ENCODE data around the gene PSME1. TPM values are rescaled to one million over a fixed set of nuclear protein-coding genes. Genes with fewer than 3 reads are reported as not detected.

PSME1 gene
- total and polyA plus RNA-seq, 2 of the 13 experiments (the other 11 are each of a cell fraction or from before 2014, with no cell fraction given): 159 to 608 TPM

DNA sequence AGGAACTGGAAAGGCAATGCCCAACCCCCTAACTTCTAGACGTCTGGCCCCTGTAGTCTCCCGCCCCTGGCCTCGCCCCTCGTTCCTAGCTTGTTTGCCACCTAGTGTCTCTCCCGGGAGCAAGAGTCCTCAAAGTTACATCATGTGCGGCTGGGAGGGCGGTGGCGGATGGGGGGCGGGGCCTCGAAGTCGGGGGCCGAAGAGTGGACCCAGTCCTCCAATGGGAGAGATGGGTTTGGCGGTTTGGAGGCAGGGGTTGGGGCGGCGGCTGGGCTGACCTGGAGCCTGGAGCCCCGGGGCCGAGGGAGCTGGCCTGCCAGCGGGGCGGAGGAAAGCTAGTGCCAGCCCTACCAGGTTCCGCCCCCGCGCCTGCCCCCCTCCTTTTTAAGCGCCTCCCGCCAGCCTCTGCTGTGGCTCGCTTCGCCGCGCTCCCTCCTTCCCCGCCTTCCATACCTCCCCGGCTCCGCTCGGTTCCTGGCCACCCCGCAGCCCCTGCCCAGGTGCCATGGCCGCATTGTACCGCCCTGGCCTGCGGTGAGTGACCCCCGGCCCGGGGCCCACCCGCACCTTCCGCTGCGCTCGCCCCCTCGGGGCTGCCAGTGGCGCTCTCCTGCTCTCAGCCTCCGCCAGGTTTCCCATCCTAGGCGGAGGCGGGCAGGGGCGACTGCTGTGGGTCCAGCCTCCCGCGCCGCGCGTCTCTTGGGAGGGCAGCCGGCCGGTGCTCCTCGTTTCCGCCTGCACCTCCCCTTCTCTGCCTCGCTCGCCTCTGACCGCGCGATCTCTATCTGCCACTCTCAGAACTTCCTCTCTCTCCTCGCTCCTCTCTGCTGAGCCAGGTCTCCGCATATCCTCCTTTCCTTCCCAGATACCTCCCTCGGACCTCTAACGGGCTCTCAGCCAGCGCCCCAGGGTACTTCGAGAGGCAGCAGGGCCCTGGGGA, 41.8 kb upstream of the PSME1 start, which contains the start of gene PCK2 (continued):
- peak; percentile 98 for TF ChIP-seq KDM2A (CRISPR knock-in tag; IDR thresholded peaks at IDR 0.05; ENCODE audit: borderline replicate concordance, low read depth)
- no peak for TF ChIP-seq ZNF891 (CRISPR knock-in tag; IDR thresholded peaks at IDR 0.05)
- peak; percentile 78 for TF ChIP-seq AGO1 (IDR thresholded peaks at IDR 0.05; ENCODE audit: low read depth, low read length, poor library complexity, severe bottlenecking)
- no peak for TF ChIP-seq ZNF460 (CRISPR knock-in tag; IDR thresholded peaks at IDR 0.05; ENCODE audit: borderline replicate concordance)
- TF ChIP-seq SYNCRIP (IDR thresholded peaks at IDR 0.05; ENCODE audit: insufficient read depth, low read depth, low read length): no peak
- peak; percentile 57 for TF ChIP-seq ESRRA (CRISPR knock-in tag; IDR thresholded peaks at IDR 0.05; ENCODE audit: low read depth)
- peak; percentile 97 for TF ChIP-seq ZNF879 (CRISPR knock-in tag; IDR thresholded peaks at IDR 0.05)
- TF ChIP-seq, protein P1, sequence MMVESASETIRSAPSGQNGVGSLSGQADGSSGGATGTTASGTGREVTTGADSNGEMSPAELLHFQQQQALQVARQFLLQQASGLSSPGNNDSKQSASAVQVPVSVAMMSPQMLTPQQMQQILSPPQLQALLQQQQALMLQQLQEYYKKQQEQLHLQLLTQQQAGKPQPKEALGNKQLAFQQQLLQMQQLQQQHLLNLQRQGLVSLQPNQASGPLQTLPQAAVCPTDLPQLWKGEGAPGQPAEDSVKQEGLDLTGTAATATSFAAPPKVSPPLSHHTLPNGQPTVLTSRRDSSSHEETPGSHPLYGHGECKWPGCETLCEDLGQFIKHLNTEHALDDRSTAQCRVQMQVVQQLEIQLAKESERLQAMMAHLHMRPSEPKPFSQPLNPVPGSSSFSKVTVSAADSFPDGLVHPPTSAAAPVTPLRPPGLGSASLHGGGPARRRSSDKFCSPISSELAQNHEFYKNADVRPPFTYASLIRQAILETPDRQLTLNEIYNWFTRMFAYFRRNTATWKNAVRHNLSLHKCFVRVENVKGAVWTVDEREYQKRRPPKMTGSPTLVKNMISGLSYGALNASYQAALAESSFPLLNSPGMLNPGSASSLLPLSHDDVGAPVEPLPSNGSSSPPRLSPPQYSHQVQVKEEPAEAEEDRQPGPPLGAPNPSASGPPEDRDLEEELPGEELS (CRISPR knock-in tag; IDR thresholded peaks at IDR 0.05): peak; percentile 86
- TF ChIP-seq, protein P2, sequence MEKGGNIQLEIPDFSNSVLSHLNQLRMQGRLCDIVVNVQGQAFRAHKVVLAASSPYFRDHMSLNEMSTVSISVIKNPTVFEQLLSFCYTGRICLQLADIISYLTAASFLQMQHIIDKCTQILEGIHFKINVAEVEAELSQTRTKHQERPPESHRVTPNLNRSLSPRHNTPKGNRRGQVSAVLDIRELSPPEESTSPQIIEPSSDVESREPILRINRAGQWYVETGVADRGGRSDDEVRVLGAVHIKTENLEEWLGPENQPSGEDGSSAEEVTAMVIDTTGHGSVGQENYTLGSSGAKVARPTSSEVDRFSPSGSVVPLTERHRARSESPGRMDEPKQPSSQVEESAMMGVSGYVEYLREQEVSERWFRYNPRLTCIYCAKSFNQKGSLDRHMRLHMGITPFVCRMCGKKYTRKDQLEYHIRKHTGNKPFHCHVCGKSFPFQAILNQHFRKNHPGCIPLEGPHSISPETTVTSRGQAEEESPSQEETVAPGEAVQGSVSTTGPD (CRISPR knock-in tag; IDR thresholded peaks at IDR 0.05): peak; percentile 38; the same call in 1 of the 2 replicates
- TF ChIP-seq, protein P3, sequence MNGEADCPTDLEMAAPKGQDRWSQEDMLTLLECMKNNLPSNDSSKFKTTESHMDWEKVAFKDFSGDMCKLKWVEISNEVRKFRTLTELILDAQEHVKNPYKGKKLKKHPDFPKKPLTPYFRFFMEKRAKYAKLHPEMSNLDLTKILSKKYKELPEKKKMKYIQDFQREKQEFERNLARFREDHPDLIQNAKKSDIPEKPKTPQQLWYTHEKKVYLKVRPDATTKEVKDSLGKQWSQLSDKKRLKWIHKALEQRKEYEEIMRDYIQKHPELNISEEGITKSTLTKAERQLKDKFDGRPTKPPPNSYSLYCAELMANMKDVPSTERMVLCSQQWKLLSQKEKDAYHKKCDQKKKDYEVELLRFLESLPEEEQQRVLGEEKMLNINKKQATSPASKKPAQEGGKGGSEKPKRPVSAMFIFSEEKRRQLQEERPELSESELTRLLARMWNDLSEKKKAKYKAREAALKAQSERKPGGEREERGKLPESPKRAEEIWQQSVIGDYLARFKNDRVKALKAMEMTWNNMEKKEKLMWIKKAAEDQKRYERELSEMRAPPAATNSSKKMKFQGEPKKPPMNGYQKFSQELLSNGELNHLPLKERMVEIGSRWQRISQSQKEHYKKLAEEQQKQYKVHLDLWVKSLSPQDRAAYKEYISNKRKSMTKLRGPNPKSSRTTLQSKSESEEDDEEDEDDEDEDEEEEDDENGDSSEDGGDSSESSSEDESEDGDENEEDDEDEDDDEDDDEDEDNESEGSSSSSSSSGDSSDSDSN (CRISPR knock-in tag; IDR thresholded peaks at IDR 0.05): peak; percentile 97
- TF ChIP-seq SOX13 (IDR thresholded peaks at IDR 0.05): peak; percentile 85; the same call in 1 of the 2 replicates
- TF ChIP-seq SOX13 (CRISPR knock-in tag; conservative IDR thresholded peaks at IDR 0.05 in 1 of 2, IDR thresholded peaks at IDR 0.05 in 1 of 2): peak in 1 of 2 experiments; percentile 62; a peak in 2 of 4 replicates
- TF ChIP-seq NFKBIZ (CRISPR knock-in tag; IDR thresholded peaks at IDR 0.05): peak; percentile 96
- TF ChIP-seq AGO2 (optimal IDR thresholded peaks at IDR 0.05; ENCODE audit: low read depth, low read length): peak; percentile 100
- TF ChIP-seq ZNF605 (CRISPR knock-in tag; IDR thresholded peaks at IDR 0.05): peak; percentile 100
- no peak for TF ChIP-seq TCF7 (IDR thresholded peaks at IDR 0.05; ENCODE audit: low read depth)
- TF ChIP-seq ZNF713 (CRISPR knock-in tag; IDR thresholded peaks at IDR 0.05): peak; percentile 97
- peak; percentile 17; the same call in 1 of the 2 replicates for TF ChIP-seq RARG (CRISPR knock-in tag; IDR thresholded peaks at IDR 0.05; ENCODE audit: low read depth)
- TF ChIP-seq RXRA (CRISPR knock-in tag; IDR thresholded peaks at IDR 0.05): peak; percentile 90
- TF ChIP-seq, protein P4, sequence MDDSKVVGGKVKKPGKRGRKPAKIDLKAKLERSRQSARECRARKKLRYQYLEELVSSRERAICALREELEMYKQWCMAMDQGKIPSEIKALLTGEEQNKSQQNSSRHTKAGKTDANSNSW (CRISPR knock-in tag; IDR thresholded peaks at IDR 0.05; ENCODE audit: borderline replicate concordance): no peak; the same call in none of the 2 replicates

Data from HepG2 (cell line).